Subcutaneous abdominal adipose tissue (tissue), 5 donors: ENCODE measurements around the gene HSPA12A.

Experiments used
- H3K27ac ChIP-seq: one replicate; pipeline ENCODE4 v1.7.0; 2013; ENCODE audit warnings: low read depth, mild to moderate bottlenecking, inconsistent platforms, low read length, moderate library complexity
- H3K27me3 ChIP-seq, 5 donors: one replicate each; pipeline ENCODE4 v1.7.0; 2013; ENCODE audit warnings: low read length in 5 of 5, inconsistent platforms in 1 of 5; ENCODE audit not compliant: control insufficient read depth in 5 of 5, insufficient read depth in 4 of 5
- H3K36me3 ChIP-seq, 5 donors: one replicate each; pipeline ENCODE4 v1.7.0; 2013; ENCODE audit warnings: low read length in 5 of 5; ENCODE audit not compliant: control insufficient read depth in 5 of 5, insufficient read depth in 5 of 5
- H3K4me1 ChIP-seq, 5 donors: one replicate each; pipeline ENCODE4 v1.7.0; 2013; ENCODE audit warnings: low read length in 5 of 5, mild to moderate bottlenecking in 3 of 5, moderate library complexity in 1 of 5; ENCODE audit not compliant: control insufficient read depth in 5 of 5, insufficient read depth in 5 of 5
- H3K4me3 ChIP-seq, 5 donors: one replicate each; pipeline ENCODE4 v1.7.0; 2013; ENCODE audit warnings: low read length in 5 of 5, low read depth in 1 of 5
- H3K9ac ChIP-seq, 5 donors: one replicate each; pipeline ENCODE4 v1.7.0; 2013; ENCODE audit warnings: low read length in 5 of 5, mild to moderate bottlenecking in 4 of 5, moderate library complexity in 3 of 5
- H3K9me3 ChIP-seq, 5 donors: one replicate each; pipeline ENCODE4 v1.7.0; 2013; ENCODE audit warnings: low read length in 5 of 5; ENCODE audit not compliant: control insufficient read depth in 5 of 5
- donor health status: healthy.
- donor health status: healthy.
- donor health status: healthy.
- donor health status: healthy.
- donor health status: healthy.

Gene HSPA12A

DNA sequence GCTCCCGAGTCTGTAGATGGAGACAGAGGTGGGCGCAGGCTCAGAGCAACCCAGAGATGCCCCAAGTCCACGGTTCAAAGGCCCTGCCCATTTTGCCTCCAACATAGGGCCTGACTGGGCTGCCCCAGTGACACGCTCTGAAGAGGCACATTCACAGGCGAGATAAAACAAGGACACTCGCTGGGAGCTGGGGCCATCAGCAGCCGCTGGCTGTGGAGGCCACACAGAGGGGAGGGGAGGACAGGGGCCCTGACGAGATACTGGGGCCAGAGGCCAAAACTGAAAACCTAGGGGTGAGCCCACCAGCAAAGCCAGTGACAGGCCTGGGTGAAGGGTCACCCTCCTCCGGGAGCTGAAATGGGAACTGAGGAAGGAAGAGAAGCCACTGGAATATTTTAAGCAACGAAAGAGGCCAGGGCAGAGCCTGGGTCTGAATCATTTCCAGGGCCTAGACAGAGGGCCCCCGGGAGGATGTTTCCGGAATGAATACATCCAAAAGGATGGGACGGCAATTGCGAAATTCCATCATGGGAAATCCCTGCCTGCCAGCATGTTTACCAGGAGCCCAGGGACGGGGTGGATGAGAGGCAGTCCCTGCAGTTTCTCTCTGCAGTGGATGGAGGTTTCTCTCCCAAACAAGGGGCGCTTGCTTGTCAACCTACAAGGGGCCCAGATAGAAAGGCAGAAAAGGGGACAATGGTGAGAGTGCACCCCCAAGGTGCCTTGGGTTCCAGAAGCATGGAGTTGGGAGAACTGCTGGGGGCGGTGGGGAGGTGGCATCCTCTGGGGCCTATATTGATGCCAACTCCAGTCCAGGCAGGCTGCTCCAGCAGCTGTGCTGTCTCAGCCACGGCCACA lies 29.0 kb upstream of the HSPA12A start:
- no peaks in the 10 kb centered on the region for H3K9me3 ChIP-seq
- H3K4me3 ChIP-seq, result no peak overlapping the region
- H3K27ac ChIP-seq, result peak overlapping the region; percentile 75
- H3K9ac ChIP-seq, result peak overlapping the region in 4 of 5 donors; percentile 18 to 68 (median 52)
- no peaks in the 10 kb centered on the region for H3K36me3 ChIP-seq
- H3K4me1 ChIP-seq, result peaks cover 9 to 56% (median 42%) of the 10 kb centered on the region in 5 donors
- peaks cover 0 to 6% (median 0%) of the 10 kb centered on the region in 5 donors for H3K27me3 ChIP-seq

DNA sequence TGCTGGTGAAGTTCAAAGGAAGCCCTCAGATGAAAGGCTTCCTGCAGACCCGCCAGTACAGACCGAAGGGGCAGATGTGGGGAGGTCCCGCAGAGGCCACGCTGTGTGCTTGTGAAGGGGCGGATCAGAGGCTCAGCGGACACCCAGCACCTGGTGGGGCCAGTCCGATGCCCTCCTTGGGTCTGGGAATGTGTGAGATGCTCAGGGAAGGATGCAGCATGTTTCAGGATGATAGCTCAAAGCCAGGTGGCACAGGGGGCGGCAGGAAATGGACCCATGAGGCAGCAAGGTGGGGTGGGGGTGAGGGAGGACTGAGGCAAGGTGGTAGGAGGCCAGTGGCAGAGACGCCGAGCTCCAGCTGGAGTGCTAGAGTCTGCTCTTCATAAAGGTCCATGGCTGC lies 27.9 kb upstream of the HSPA12A start:
- Histone ChIP-seq H3K27me3 (peaks cover 0 to 6% (median 0%) of the 10 kb centered on the region in 5 donors), H3K9ac (no peak overlapping the region), H3K4me3 (no peak overlapping the region), H3K36me3 (no peaks in the 10 kb centered on the region), H3K9me3 (no peaks in the 10 kb centered on the region), H3K4me1 (peaks cover 9 to 58% (median 42%) of the 10 kb centered on the region in 5 donors), H3K27ac (no peak overlapping the region)

DNA sequence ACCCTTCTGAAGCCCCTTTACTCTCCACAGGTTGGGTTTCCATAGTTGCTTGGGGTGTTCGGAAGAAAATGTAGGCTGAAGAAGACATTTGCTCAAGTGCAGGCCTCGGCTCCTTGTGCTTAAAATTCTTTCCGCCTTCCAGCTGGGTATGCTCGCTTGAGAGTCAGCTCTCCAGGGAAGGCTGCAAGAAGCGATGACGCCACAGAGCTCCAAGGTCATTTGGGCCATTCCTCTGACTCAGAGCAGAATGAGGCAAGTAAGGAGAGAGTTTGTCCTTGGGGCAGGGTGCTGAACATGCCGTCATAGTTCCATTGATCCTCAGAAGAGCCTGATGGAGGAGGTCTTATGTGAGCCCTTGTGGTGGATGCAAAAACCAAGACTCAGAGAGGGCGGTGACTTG lies 27.4 kb upstream of the HSPA12A start:
- Histone ChIP-seq H3K4me1 (peaks cover 9 to 56% (median 42%) of the 10 kb centered on the region in 5 donors), H3K27me3 (peaks cover 0 to 6% (median 0%) of the 10 kb centered on the region in 5 donors), H3K27ac (no peak overlapping the region), H3K9ac (no peak overlapping the region), H3K36me3 (no peaks in the 10 kb centered on the region), H3K9me3 (peaks cover 0 to 3% (median 0%) of the 10 kb centered on the region in 5 donors), H3K4me3 (no peak overlapping the region)

DNA sequence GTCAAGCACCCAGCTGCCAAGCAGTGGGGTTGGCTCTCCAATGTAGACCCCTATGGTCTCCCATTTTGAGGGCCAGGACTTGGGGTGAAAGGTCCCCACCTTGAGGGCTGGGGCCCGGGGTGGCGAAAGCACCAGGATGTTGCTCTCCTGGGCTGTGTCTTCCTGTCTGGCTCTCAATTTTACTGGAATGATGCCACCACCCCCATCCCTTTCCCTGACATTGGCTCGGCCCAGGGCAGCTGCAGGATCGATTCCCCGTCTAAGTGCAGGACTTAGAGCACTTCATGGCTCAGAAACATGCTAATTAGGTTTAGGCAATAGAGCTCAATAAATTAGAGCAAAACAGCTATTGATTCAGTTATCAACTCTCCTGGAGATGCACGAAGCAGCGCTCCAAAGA lies 27.0 kb upstream of the HSPA12A start:
- Histone ChIP-seq H3K36me3 (no peaks in the 10 kb centered on the region), H3K4me1 (peaks cover 9 to 54% (median 40%) of the 10 kb centered on the region in 5 donors)

DNA sequence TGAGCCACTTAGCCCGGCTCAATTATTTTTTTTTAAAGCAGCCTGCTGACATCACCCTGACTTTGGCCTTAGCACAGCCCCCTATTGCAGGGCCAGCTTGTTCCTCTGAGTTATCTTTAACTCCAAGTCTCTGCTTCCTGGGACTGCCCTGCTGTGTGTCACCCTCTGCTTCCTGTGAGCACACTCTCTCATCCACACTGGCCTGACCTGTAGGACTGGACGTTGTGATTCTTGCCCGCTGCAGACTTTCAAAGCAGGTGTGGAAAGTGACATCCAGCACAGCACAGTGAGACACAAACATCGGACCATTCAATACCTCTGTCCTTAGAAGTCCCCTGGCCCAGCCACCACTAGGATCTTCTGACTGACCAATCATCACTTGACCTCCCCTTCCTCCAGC lies 26.4 kb upstream of the HSPA12A start:
- peaks cover 0 to 6% (median 0%) of the 10 kb centered on the region in 5 donors for H3K27me3 ChIP-seq
- no peak overlapping the region for H3K27ac ChIP-seq
- H3K36me3 ChIP-seq, result no peaks in the 10 kb centered on the region
- peaks cover 9 to 54% (median 40%) of the 10 kb centered on the region in 5 donors for H3K4me1 ChIP-seq
- H3K9me3 ChIP-seq, result peaks cover 0 to 3% (median 0%) of the 10 kb centered on the region in 5 donors
- no peak overlapping the region for H3K4me3 ChIP-seq
- no peak overlapping the region for H3K9ac ChIP-seq

More for the DNA sequence above, 27.0 kb upstream of the HSPA12A start:
- no peak overlapping the region for H3K9ac ChIP-seq
- no peak overlapping the region for H3K27ac ChIP-seq
- H3K9me3 ChIP-seq, result peaks cover 0 to 3% (median 0%) of the 10 kb centered on the region in 5 donors
- peaks cover 0 to 6% (median 0%) of the 10 kb centered on the region in 5 donors for H3K27me3 ChIP-seq
- H3K4me3 ChIP-seq, result no peak overlapping the region

DNA sequence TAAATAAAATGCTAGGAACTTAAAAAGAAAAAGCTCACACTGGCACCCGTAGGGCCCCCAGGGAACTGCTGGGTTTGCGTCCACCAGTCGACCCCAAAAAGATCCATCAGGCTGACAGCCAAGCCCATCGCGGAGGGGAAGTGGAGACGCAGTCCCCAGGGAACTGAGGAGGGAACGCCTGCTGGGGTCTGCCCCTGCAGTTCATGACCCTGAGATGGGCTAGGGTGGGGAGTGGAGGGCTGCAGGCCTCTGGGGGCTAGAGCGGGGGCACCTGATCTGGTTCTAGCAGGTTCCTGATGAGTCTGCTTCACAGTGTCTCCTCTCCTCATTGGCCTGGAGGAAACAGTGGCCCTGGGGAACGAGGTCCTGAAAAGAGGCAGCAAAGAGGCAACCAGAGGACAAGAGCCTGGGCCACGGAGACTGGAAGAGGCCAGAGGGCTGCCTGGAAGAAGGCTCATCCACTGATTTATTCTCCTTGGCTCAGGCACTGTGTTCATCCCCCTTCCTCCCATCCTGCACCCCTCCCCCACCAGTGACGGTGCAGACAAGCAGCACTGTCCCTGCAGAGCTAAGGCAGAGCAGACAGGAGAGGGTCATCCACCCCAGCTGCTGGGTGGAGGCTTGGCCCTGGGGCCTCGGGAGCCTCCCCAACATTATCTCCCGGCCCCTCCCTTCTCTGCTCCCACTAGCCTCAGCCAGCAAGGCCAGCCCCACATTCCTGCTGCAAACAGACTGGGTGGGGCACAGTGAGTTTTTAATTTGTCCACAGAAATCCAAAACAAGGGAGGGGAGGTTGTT lies 24.7 kb upstream of the HSPA12A start:
- Histone ChIP-seq H3K4me3 (no peak overlapping the region), H3K4me1 (peaks cover 9 to 51% (median 39%) of the 10 kb centered on the region in 5 donors), H3K9me3 (peaks cover 0 to 3% (median 0%) of the 10 kb centered on the region in 5 donors), H3K27me3 (peaks cover 0 to 6% (median 0%) of the 10 kb centered on the region in 5 donors), H3K9ac (no peak overlapping the region), H3K27ac (no peak overlapping the region), H3K36me3 (no peaks in the 10 kb centered on the region)

DNA sequence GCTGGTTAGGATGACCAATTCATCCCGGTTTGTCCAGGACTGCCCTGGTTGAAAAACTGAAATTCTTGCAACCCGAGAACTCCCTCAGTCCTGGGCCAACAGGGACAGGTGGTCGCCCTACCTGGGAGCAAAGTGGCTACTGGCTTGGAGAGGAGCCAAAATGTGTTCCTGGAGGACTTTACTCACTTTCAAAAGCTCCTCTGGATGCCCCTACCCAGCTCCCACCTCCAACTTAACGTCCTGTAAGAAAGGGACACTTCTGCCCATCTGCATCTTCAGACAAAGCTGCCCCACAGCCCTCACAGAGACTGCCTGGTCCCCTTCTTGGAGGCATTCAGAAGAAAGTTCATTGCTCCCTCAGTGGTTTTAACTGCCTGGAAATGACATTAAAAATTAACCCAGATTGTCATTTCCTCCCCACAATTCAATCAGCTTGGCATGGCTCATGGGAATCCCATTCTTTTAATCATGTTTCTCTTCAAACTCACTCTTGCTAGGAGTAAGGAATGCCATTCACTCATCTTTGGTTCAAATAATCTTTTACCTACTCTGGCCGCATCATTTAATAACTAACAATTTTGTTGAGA lies 24.0 kb upstream of the HSPA12A start:
- H3K9ac ChIP-seq, result no peak overlapping the region
- H3K27ac ChIP-seq, result no peak overlapping the region
- no peak overlapping the region for H3K4me3 ChIP-seq
- peaks cover 0 to 3% (median 0%) of the 10 kb centered on the region in 5 donors for H3K27me3 ChIP-seq
- H3K36me3 ChIP-seq, result no peaks in the 10 kb centered on the region
- peaks cover 2 to 44% (median 32%) of the 10 kb centered on the region in 5 donors for H3K4me1 ChIP-seq
- H3K9me3 ChIP-seq, result peaks cover 0 to 3% (median 0%) of the 10 kb centered on the region in 5 donors

DNA sequence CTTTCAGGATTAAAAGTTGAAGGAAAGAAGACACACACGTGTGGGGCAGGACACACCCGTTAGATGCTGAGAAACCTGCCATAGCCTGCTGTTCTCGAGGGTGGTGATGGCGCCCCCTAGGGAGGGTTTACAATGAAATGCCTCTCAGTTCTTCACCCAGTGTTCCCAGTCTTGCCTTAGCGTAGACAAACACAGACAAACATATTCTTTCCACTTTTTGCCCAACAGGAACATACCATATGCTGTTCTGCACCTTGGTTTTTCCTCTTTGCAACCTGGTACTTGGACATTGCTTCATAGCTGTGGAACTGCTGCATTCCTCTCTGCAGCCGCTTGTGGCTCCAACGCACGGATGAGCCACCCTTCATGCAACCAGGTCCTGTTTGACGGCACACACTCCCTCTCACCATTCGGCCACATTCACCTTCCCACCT lies 23.3 kb upstream of the HSPA12A start:
- no peaks in the 10 kb centered on the region for H3K36me3 ChIP-seq
- H3K27me3 ChIP-seq, result peaks cover 0 to 2% (median 0%) of the 10 kb centered on the region in 5 donors
- H3K27ac ChIP-seq, result no peak overlapping the region
- H3K9ac ChIP-seq, result no peak overlapping the region
- peaks cover 0 to 3% (median 0%) of the 10 kb centered on the region in 5 donors for H3K9me3 ChIP-seq
- H3K4me3 ChIP-seq, result no peak overlapping the region
- H3K4me1 ChIP-seq, result peaks cover 2 to 38% (median 25%) of the 10 kb centered on the region in 5 donors

DNA sequence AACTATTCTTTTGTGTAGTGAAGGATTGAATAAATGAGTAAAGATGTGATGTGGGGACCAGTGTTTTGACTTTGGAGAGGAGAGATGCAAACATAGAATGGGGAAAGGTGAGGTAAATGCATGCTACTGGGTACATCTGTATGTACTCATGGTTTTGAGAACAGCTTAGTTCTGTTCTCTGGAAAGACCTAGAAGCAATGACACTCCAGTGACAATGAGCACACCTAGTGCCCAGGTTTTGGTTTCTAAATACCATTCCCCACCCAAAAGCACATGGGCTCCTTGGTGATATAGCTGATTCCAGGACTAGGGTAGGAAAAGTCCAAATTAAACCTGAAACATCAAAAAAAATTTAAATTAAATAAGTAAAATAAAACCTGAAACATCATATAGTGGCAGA lies 22.6 kb upstream of the HSPA12A start:
- H3K9ac ChIP-seq, result no peak overlapping the region
- H3K4me1 ChIP-seq, result peaks cover 2 to 31% (median 18%) of the 10 kb centered on the region in 5 donors
- H3K36me3 ChIP-seq, result no peaks in the 10 kb centered on the region
- H3K9me3 ChIP-seq, result peaks cover 0 to 3% (median 0%) of the 10 kb centered on the region in 5 donors
- H3K27ac ChIP-seq, result no peak overlapping the region
- H3K27me3 ChIP-seq, result no peaks in the 10 kb centered on the region
- no peak overlapping the region for H3K4me3 ChIP-seq
